GM12875 (cell line): ENCODE results near the gene MGME1.

Experiments
- H3K4me3 ChIP-seq: one replicate; pipeline ENCODE4 v1.5.1; 2011; ENCODE audit warnings: low read depth, low read length, control low read depth
- TF ChIP-seq, protein P1 (sequence below): IDR thresholded peaks from 2 replicates; pipeline ENCODE4 v1.5.1; 2011; ENCODE audit warnings: low read depth, mild to moderate bottlenecking, control low read depth, inconsistent platforms, low read length, moderate library complexity, borderline replicate concordance; ENCODE audit not compliant: insufficient read depth

Gene MGME1

DNA sequence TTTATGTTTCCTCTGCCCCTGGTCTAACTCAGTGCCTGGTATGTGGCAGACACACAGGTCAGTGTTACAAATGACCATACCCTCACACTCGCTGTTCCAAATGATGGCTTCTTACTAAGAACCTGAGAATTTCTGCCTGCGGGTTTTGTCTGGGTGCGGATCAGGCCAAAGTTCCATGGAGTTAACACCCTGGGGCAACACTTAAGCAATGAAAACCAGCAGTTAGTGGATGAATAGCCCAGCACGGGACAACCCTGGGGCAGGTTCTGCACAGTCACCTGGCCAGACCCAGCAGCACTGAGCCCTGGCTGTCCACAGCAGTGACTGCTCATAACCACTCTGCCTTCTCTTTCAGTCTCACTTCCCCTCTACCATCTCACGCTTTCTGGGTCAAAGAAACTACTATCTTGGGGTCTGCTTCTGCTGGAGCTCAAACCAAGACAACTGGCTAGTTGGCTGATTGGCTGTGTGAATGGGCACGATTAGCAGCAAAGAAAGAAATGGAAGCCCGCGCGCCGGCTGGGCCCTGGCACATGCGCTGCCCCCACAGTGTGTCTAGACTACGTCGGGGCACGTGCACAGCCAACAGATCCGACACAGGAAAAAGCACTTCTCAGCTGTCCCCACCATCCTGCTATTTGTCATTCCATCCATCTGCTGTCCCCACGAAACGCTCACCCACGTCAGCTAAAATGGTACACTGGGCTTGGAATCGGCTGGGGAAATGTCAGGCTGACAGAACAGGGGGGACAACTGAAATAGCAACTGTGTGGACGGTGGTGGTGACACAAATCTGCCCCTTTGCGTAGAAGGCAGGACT lies 36.6 kb downstream of the MGME1 start:
- TF ChIP-seq, protein P1, sequence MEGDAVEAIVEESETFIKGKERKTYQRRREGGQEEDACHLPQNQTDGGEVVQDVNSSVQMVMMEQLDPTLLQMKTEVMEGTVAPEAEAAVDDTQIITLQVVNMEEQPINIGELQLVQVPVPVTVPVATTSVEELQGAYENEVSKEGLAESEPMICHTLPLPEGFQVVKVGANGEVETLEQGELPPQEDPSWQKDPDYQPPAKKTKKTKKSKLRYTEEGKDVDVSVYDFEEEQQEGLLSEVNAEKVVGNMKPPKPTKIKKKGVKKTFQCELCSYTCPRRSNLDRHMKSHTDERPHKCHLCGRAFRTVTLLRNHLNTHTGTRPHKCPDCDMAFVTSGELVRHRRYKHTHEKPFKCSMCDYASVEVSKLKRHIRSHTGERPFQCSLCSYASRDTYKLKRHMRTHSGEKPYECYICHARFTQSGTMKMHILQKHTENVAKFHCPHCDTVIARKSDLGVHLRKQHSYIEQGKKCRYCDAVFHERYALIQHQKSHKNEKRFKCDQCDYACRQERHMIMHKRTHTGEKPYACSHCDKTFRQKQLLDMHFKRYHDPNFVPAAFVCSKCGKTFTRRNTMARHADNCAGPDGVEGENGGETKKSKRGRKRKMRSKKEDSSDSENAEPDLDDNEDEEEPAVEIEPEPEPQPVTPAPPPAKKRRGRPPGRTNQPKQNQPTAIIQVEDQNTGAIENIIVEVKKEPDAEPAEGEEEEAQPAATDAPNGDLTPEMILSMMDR: no peak
- no peak overlapping the region for H3K4me3 ChIP-seq

DNA sequence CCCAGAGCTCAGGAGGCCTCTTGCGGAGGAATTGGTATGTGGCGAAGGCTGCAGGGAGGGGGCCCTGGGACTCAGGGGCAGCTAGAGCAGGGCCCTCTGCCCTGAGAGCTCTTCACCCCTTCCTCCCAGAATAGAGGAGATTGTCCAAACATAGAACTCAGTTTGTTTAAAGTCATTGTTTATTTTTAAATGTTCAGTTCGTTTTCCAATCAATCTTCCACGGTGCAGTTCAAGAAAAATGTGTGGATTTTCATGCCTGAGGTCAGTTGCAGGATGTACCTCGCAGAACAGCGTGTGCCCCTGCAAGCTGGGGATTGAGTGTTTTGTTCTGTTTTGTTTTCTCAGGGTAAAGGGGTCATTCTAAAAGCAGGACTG lies 37.2 kb downstream of the MGME1 start:
- no peak overlapping the region for H3K4me3 ChIP-seq
- TF ChIP-seq, protein P1: no peak

DNA sequence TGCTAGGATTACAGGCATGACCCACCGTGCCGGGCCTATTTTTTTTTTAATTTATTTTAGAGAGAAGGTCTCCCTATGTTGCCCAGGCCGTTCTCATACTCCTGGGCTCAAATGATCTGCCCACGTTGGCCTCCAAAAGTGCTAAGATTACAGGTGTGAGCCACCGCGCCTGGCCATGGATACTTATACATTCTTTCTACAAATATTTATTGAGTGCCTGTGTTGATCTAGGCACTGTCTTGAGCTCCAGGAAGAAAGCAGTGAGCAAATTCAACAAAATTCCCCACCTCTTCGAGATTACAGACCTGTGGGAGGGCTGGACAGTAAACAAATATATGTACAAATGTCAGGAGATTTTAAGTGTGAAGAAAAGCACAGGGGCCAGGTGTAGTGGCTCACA lies 37.9 kb downstream of the MGME1 start:
- H3K4me3 ChIP-seq: no peak overlapping the region
- TF ChIP-seq, protein P1: no peak

DNA sequence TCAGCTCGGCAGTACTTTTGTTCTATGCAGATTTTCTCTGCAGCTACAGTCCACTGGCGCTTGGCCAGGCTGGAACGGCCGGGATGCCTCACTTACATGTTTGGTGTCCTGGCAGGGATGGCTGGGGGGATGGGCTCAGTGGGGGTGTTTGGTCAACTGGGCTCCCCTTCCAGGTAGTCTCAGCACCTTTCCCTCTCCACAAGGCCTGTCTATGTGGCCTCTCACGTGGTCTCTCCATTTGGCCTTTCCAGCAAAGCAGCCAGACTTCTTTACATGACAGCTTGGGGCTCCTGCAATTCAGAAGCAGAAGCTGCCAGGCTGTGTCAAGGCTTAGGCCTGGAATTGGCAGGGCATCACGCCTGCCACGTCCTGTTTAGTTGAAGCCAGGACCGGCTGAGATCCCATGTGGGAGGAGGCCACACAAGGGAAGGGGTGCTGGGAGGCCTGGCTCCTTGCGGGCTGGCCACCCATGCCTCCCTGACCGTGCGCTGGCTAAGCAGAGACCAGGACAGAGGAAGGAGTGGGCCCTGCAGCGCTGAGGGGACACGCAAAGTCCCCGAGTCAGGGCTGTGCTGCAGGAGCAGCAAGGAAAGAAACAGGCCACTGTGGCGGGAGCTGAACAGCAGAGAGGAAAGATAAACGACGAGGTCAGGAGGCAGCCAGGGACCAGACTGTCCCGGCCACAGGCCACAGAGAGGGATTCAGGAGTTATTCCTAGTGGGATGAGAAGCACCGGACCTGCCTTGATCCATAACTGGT lies 38.9 kb downstream of the MGME1 start:
- TF ChIP-seq, protein P1: no peak
- no peak overlapping the region for H3K4me3 ChIP-seq

DNA sequence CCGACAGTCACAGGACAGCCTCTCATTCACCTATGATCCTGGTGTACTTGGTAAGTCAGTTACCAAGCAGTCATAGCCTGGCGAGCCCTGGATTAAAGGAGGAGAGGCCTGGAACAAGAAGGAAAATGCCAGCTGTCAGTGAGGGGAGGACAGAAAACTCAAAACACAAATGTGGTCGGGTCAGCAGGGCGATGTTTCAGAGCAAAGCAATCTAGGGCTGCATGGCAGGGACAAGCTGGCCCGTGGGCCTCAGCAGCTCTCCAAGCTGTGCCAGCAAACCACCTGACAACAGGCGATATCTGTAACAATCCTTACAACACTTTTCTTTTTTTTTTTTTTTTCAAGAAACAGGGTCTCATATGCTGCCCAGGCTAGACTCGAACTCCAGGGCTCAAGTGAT lies 40.3 kb downstream of the MGME1 start:
- H3K4me3 ChIP-seq: no peak overlapping the region
- TF ChIP-seq, protein P1: no peak

DNA sequence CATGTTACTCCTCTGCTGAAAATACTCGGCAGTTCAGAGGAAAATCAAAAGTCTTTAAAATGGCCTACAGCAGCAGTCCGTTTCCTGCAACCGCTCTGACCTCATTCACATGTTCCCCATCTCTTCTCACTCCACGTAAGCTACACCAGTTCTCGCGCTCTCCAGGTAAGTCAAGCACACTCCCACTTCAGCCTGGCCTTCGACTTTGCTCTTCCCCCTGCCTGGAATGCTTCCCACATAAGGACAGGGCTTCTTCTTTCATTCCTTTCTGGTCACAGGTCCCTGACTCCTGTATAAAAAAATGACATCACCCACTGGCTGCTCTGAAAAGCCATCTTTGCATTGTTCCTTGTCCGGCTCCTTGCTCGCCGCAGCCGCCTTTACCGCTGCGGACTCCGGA lies 42.7 kb downstream of the MGME1 start:
- TF ChIP-seq, protein P1: no peak
- H3K4me3 ChIP-seq: no peak overlapping the region
